Heart right ventricle (tissue), 16 donors: ENCODE results near the gene OTUB2. TPM values are rescaled to one million over a fixed set of nuclear protein-coding genes. Genes with fewer than 3 reads are reported as not detected.

ENCODE experiments used
- ATAC-seq, 8 donors: fragments of 200-7000 bp; cut with Tn5 transposase; one replicate each; pipeline ENCODE4 v1.9.1; 2020; ENCODE audit warnings: mild to moderate bottlenecking in 8 of 8, moderate library complexity in 8 of 8, moderate number of reproducible peaks in 1 of 8
- DNase-seq, 2 donors: peaks; one replicate each; pipeline ENCODE4 v3.0.0-alpha.2; 2020
- H3K27ac ChIP-seq, 10 donors: fragments of 200-600 bp; sonication (generic) in 2 of 10; one replicate each; pipeline versions ENCODE4 v1.5.0 to v1.8.0; 2020 to 2022; ENCODE audit warnings: mild to moderate bottlenecking in 3 of 10
- H3K27me3 ChIP-seq, 7 donors: fragments of 200-600 bp; one replicate each; pipeline ENCODE4 v1.8.0; 2021 to 2022; ENCODE audit warnings: mild to moderate bottlenecking in 2 of 7
- H3K36me3 ChIP-seq, 9 donors: fragments of 200-600 bp; sonication (generic) in 1 of 9; one replicate each; pipeline versions ENCODE4 v1.5.0 to v1.8.0; 2020 to 2022; ENCODE audit warnings: mild to moderate bottlenecking in 2 of 9
- H3K4me1 ChIP-seq, 9 donors: fragments of 200-600 bp; sonication (generic) in 1 of 9; one replicate each; pipeline versions ENCODE4 v1.5.0 to v1.8.0; 2020 to 2022; ENCODE audit warnings: mild to moderate bottlenecking in 4 of 9
- H3K4me3 ChIP-seq, 10 donors: fragments of 200-600 bp; sonication (generic) in 2 of 10; one replicate each; pipeline versions ENCODE4 v1.5.0 to v1.8.0; 2020 to 2022; ENCODE audit warnings: mild to moderate bottlenecking in 7 of 10, moderate library complexity in 2 of 10
- H3K9me3 ChIP-seq, 11 donors: fragments of 200-600 bp in 10 of 11; sonication (generic) in 2 of 11; one replicate each; pipeline versions ENCODE4 v1.5.0 to v1.8.0; 2013 to 2022; ENCODE audit warnings: mild to moderate bottlenecking in 2 of 11, control low read depth in 1 of 11, moderate library complexity in 1 of 11
- WGBS, 2 donors: extraction: QIAGEN DNeasy Blood & Tissue Kit; methylation state at CpG; one replicate each; pipeline ENCODE4 v1.1.7; 2013; ENCODE audit warnings: inconsistent platforms in 1 of 2; 5-methylcytosine and 5-hydroxymethylcytosine counted together
- intact Hi-C, 10 donors: fragments of 100-400 bp; cut with DNase I; formaldehyde crosslinking; loops; one replicate each; pipeline versions ENCODE4 v1.11.1 to v1.14.2; 2022
- polyA plus RNA-seq, 2 donors: library from polyadenylated mRNA; stranded (reverse); fragments of 200-250 nt; gene quantifications; one replicate each; pipeline ENCODE4 v1.2.3, GENCODE V29; 2013
- total RNA-seq, 10 donors: library from RNA; stranded (reverse); fragmentation: NEBNext Ultra II Directional in 3 of 10; extraction: Animal tissue kit (Norgen Biotek cat#: 25700) in 3 of 10; gene quantifications; one replicate each; pipeline versions ENCODE4 v1.2.1 to v1.2.4, GENCODE V29; 2021 to 2023
- TF ChIP-seq, protein P1 (sequence below), 9 donors: fragments of 200-600 bp; sonication (generic) in 2 of 9; IDR thresholded peaks; one replicate each; pipeline versions ENCODE4 v1.5.0 to v1.8.0; 2021 to 2022; ENCODE audit warnings: antibody characterized with exemption in 9 of 9, mild to moderate bottlenecking in 5 of 9, moderate library complexity in 1 of 9
- donor health status: Arrhythmogenic right ventricular cardiomyopathy.
- donor health status: ischemic (EF 13 %, LVEDD 7.1; RV severe dilation, severe dysfunction).
- donor health status: healthy with polysubstance abuse.
- donor health status: DM: no; HTN: yes; CAD: no.
- donor health status: DM: no; HTN: no; CAD: no.
- donor health status: ischemic (EF 25% LVEDD 6.9; RV normal size, moderate dysfunction).
- donor health status: ischemic (EF 25% LVEDD 5.7; RV mildly dilated, moderate dysfunction).
- donor health status: healthy.
- donor health status: DM: yes; HTN: yes; CAD: no.
- donor health status: Ischemic cardiomyopathy.
- donor health status: ischemic (EF 35%, LVEDD 5.7; RV mildly dilated, moderate dysfunction).
- donor health status: nonischemic (EF 11% LVEDD 7.7; RV severe dilation, severe dysfunction).
- donor health status: DM: yes; HTN: yes; CAD: no.
- donor health status: PGD.
- donor health status: ischemic (EF 29% LVEDD 5.4; RV normal size, mild dysfunction).
- donor health status: nonischemic (EF 23%, LVEDD 6.1; RV moderate dilation, normal function).

The OTUB2 gene
- total and polyA plus RNA-seq, 12 donors = 0.07 to 0.37 (median 0.16) TPM; not detected in 1

GRCh38 chr14:94037954-94038353 lies 11.8 kb downstream of the OTUB2 start:
- Histone ChIP-seq H3K4me3 (no peak overlapping the region), H3K27ac (no peak overlapping the region), H3K36me3 (no peaks in the 10 kb centered on the region), H3K4me1 (peaks cover 0 to 33% (median 15%) of the 10 kb centered on the region in 9 donors), H3K27me3 (no peaks in the 10 kb centered on the region), H3K9me3 (peaks cover 0 to 5% (median 0%) of the 10 kb centered on the region in 11 donors)
- 93 to 94% methylated on average over 9 of the region's 9 CpGs for WGBS, 2 donors
- TF ChIP-seq, protein P1, sequence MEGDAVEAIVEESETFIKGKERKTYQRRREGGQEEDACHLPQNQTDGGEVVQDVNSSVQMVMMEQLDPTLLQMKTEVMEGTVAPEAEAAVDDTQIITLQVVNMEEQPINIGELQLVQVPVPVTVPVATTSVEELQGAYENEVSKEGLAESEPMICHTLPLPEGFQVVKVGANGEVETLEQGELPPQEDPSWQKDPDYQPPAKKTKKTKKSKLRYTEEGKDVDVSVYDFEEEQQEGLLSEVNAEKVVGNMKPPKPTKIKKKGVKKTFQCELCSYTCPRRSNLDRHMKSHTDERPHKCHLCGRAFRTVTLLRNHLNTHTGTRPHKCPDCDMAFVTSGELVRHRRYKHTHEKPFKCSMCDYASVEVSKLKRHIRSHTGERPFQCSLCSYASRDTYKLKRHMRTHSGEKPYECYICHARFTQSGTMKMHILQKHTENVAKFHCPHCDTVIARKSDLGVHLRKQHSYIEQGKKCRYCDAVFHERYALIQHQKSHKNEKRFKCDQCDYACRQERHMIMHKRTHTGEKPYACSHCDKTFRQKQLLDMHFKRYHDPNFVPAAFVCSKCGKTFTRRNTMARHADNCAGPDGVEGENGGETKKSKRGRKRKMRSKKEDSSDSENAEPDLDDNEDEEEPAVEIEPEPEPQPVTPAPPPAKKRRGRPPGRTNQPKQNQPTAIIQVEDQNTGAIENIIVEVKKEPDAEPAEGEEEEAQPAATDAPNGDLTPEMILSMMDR (IDR thresholded peaks at IDR 0.05) = no peak
- DNase-seq (no peak), ATAC-seq (no peak)
- intact Hi-C loops = loop anchor here (2.0 to 5.0 kb wide), 6 partner anchors 39 to 144 kb away; partner anchors contain the start of gene IFI27L2 (in 1 of the 10)

DNA sequence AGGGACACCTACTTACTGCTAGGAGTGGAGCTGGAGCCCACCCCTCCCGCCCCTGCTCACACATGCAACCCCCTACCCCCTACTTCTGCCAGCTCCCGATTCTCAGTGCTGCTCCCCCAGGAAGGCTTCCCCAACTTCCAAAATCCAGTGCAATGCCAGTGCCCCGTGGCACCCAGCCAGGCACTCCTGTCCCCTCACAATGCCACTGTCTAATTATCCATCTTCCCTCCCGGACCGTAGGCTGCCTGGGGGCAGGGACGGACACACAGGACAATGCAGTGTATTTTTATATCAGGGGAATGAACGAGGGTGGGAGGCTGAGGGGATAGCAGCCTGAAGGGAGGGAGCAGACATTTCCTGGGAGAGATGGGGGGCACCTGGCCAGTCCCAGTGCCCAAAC lies 12.4 kb downstream of the OTUB2 start:
- H3K4me1 ChIP-seq = peaks cover 0 to 38% (median 15%) of the 10 kb centered on the region in 9 donors
- 88 to 92% methylated on average over 7 of the region's 7 CpGs for WGBS, 2 donors
- intact Hi-C loops = loop anchor here in 6 of 10 donors (5.0 kb wide), 4 partner anchors 39 to 144 kb away; partner anchors contain the start of gene IFI27L2 (in 1 of the 6)
- H3K36me3 ChIP-seq = no peaks in the 10 kb centered on the region
- ATAC-seq = no peak
- TF ChIP-seq, protein P1 (IDR thresholded peaks at IDR 0.05) = no peak
- H3K27me3 ChIP-seq = no peaks in the 10 kb centered on the region
- peaks cover 0 to 5% (median 0%) of the 10 kb centered on the region in 11 donors for H3K9me3 ChIP-seq
- no peak overlapping the region for H3K27ac ChIP-seq
- no peak overlapping the region for H3K4me3 ChIP-seq
- no peak for DNase-seq

- TF ChIP-seq, protein P1 (IDR thresholded peaks at IDR 0.05) = no peak
- no peak for DNase-seq
- no peaks in the 10 kb centered on the region for H3K27me3 ChIP-seq
- ATAC-seq = no peak
- 92% methylated on average over 11 of the region's 11 CpGs for WGBS, 2 donors
- H3K9me3 ChIP-seq = peaks cover 0 to 5% (median 0%) of the 10 kb centered on the region in 11 donors
- peaks cover 0 to 39% (median 15%) of the 10 kb centered on the region in 9 donors for H3K4me1 ChIP-seq
- H3K36me3 ChIP-seq = peaks cover 0 to 5% (median 0%) of the 10 kb centered on the region in 9 donors
- intact Hi-C loops = loop anchor here in 6 of 10 donors (5.0 kb wide), 4 partner anchors 38 to 143 kb away; partner anchors contain the start of gene IFI27L2 (in 1 of the 6)
- no peak overlapping the region for H3K4me3 ChIP-seq
- H3K27ac ChIP-seq = no peak overlapping the region
Measured at GRCh38 chr14:94038921-94039629, 12.9 kb downstream of the OTUB2 start.

DNA sequence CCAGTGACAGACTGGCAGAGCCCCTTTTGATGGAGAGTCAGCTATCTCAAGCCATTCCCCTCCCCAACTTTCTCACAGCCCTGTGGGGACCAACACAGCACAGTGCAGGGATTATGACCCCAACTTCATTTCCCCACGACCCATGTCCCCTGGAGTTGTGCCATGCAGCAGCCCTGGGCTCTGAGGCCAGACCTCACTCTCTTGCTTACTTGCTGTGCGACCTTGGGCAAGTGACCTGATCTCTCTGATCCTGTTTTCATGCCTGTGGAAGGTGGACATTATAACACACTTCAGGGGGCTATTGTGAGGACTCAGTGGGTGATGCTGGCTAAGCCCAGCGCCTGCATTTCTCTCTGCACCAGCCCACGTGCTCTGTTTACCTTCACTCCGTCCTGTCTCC lies 14.1 kb downstream of the OTUB2 start:
- intact Hi-C loops = loop anchor here in 1 of 10 donors (5.0 kb wide), 1 partner anchor 97 kb away; no protein-coding TSS in a partner anchor
- Histone ChIP-seq H3K4me1 (peaks cover 0 to 39% (median 15%) of the 10 kb centered on the region in 9 donors), H3K27me3 (no peaks in the 10 kb centered on the region), H3K36me3 (peaks cover 0 to 14% (median 5%) of the 10 kb centered on the region in 9 donors), H3K9me3 (no peaks in the 10 kb centered on the region), H3K27ac (no peak overlapping the region), H3K4me3 (no peak overlapping the region)
- WGBS, 2 donors = 87 to 95% methylated on average over 5 of the region's 5 CpGs
- TF ChIP-seq, protein P1 (IDR thresholded peaks at IDR 0.05) = no peak
- ATAC-seq (no peak), DNase-seq (no peak)
